NCI-H1436 (cell line): Measurements from ENCODE around the gene AIP.

ENCODE experiments used
- DNase-seq: peaks from one replicate; lab custom pipeline; 2025; lab: John Stamatoyannopoulos, UW

AIP gene

DNA sequence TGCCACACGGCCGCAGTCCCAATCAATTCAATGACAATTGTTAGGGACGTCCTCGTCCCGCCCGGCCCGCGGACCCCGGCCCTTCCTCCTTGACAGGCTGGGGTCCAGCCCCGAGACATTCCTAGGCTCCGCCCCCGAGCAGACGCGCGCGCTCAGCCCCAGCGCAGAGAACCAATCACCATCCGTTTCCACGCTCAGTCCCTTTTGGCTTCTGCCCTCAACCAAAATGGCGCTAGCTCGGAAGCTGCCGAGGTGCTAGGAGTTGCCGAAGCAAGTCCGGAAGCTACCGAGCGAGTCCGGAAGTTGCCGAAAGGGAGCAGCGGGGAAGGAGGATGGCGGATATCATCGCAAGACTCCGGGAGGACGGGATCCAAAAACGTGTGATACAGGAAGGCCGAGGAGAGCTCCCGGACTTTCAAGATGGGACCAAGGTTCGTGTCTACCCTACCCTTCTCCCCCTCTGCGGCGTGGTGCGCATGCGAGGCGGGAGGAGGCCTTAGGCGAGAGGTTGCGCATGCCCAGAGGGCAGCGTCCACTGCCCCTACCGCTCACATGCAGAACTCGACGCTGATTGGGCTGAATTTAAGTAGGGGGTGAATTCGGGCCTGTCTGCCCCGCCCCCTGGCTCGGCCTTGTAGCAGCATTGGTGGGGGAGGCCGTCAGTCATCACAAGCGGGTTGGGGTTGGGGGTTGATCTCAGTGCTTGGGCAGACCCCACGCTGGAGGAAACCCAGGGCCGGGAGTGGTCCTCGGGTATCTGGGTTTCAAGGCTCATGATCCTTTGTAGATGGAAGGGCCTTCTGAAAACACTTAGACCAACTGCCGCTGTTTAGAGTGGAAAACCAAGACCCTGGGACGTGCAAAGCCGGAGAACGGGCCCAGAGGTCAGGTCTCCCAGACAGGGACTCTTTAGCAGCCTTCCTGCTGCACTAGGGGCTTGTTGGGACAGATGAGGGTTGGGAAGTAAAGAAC, at the start of gene AIP:
Gene AIP (plus strand): TSS at position 200 of the 972 bp plus-strand sequence. CDS start 133 bp downstream, at position 333.
- DNase-seq, result peak; percentile 97

DNA sequence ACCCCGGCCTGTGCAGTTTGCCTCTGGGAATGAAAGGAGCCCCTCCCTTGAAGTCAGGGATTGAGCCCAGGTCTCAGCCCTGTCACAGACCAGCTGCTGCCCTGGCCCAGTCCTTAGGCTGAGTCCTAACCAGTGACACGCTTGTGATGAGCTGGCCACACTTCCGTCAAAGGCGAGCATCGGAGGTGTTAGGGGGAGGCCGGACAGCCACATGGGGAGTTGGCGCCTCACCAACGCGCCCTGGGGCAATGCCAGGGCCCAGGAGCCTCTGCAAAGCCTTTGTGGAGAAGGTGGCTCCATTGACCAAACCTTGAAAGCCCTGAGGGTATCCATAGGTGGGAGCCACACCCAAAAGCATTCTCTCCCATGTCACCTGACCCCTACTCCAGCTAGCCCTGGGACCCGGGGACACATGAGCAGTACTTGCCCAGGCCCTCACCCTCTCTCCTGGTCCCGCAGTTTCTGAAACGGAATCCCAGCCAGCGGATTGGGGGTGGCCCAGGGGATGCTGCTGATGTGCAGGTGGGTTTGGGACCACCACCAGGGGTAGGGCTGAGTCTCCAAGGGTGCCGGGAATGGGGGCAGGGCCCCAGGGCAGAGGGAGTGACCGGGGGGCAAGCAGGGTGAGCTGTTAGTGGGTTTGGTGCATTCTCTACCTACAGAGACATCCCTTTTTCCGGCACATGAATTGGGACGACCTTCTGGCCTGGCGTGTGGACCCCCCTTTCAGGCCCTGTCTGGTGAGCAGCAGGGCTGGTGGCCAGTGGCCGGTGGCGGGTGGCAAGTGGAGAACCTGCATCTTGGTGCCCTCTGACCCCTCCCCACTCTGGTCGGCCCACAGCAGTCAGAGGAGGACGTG, 49.1 kb upstream of the AIP start:
- no peak for DNase-seq

DNA sequence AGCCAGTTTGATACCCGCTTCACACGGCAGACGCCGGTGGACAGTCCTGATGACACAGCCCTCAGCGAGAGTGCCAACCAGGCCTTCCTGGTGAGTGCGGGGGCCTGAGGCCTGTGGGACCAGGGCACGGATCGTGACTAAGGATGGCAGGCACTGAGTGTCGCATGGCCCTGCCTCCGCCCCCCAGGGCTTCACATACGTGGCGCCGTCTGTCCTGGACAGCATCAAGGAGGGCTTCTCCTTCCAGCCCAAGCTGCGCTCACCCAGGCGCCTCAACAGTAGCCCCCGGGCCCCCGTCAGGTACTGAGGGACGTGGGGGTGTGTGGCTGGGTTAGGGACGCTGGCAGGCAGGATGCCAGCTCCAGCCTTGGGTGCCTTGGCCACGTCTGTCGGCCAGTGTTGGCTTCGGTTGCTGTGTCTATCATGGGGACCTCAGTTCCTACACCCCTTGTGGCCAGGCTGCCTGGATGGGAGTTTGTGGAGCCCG, 48.4 kb upstream of the AIP start:
- no peak for DNase-seq

DNA sequence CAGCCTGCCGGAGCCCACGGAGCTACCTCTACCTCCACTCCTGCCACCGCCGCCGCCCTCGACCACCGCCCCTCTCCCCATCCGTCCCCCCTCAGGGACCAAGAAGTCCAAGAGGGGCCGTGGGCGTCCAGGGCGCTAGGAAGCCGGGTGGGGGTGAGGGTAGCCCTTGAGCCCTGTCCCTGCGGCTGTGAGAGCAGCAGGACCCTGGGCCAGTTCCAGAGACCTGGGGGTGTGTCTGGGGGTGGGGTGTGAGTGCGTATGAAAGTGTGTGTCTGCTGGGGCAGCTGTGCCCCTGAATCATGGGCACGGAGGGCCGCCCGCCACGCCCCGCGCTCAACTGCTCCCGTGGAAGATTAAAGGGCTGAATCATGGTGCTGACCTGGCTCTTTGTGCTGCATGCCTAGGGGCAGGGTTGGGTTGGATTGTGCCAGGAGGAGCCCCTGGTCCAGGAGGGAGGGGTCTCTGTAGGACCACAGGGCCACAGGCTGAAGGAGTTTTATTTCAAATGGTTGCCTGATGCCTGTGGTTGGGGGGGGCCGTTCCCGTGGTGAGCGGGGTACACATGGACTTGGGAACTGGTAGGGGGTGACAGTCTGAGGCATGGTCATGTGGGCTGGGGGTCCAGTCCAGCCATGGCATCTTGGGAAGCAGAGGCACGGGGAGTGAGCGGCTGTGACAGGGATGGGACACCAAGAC, 47.6 kb upstream of the AIP start:
- DNase-seq, result no peak

DNA sequence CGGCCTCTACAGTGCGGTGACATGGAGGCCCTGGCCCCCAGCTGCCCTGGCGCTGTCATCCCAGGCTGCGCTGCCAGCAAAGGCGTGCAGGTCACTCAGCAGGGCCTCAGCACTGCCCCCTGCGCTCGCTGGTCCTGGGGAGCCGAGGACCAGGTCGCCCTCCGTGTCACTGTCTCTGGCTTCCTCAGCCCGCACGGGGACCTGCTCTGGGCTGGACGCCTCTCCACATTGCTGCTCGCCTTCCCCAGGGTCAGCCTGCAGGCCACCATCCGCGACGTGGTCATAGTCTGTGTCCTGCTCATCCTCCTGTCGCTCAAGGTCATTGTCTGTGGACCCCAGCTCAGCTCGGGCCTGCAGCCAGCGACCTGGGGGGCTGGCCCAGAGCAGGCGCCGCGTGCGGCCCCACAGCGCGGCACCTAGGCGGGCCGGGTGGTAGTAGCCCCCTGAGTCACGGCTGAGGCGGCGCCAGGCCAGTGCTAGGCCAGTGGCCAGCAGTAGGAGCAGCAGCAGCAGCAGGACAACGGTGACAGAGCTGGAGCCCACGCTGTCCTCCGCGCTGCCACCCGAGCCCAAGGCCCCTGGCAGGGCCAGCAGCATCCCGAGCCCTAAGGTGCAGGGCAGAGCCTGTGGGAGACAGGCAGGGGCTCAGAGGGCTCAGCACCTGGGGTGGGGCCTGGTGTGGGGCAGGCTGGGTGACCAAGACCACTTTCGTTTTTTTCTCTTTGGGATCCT, 46.9 kb upstream of the AIP start:
- DNase-seq, result no peak

DNA sequence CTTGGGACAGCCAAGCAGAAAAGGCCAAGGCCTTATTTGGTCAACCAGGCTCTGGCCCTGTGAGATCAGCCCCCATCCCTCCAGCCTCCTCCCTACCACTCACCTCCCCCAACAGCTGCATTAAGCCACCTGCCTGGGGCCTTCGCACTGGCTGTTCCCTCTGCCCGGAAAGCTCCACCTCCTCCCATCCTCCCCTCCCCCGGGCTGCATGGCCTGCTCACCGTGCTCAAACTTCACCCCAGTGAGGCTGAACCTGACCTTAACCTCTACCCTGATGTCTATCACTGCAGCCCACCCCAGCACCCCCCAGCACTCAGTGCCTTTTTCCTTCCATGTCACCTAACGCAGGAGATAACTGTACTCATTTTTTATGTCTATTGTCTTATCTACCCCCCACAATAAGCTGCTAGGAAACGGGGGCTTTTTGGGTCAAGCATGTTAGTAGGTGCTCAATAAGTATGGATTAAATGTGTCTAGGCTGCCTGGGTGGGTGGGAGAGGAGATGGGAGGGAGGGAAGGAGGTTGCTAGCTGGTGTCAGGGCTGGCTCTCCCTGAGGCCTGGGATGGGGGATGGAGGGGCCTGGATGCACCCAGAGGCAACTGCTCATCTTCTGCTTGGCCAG, 46.3 kb upstream of the AIP start:
- no peak for DNase-seq

DNA sequence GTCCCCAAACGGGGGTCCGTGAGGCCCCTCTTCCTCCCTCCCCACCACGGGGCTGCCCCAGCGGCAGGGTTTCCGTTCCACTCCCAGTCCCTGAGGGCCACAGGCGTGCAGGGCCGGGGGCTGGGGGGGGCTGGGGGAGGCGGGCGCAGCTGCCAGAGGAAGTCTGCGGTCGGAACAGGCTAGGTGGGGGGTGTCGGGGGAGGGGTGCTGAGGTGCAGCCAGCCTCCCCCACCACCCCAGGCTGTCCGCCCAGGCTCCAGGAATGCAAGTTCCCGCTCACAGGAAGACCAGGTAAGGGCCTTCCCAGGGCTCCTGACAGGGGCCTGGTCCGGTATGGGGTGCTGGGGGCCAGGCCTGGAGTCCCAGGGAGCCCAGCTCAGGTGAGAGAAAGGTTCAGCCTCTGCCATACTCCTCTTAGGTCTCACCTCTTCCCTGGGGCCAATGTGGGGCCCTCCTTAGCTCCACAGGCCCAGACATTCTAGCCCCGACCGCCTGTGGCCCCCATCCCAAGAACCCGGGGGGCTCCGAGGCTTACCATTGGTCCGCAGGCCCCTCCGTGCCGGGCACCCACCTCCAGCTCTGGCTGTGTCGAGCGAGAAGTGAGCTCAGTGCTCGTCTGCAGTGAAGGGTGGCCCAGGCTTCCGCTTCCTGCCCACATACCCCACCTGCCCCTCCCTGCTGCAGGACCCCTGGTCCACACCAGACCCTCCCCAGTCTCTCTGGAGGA, 45.6 kb upstream of the AIP start, which contains the start of gene PTPRCAP:
Gene PTPRCAP (minus strand): TSS at position 601 of the 727 bp plus-strand sequence. CDS start 63 bp downstream, at position 538.
- no peak for DNase-seq

DNA sequence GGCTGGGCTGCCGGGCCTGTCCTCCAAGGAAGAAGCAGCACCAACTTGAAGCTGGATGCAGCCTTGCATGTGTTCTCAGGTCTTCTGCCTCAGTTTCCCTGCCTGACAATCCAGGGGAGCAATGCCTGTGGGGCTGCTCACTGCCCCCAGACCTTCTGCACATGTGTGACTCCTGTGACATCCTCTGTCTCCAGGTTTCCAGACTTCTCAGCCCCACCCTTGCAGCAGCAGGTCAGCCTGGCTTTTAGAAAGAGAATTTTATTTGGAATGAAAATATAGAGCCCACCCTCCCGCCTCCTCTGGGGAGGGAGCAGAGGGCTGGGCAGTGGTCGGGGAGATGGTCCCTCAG, 45.0 kb upstream of the AIP start:
- no peak for DNase-seq

DNA sequence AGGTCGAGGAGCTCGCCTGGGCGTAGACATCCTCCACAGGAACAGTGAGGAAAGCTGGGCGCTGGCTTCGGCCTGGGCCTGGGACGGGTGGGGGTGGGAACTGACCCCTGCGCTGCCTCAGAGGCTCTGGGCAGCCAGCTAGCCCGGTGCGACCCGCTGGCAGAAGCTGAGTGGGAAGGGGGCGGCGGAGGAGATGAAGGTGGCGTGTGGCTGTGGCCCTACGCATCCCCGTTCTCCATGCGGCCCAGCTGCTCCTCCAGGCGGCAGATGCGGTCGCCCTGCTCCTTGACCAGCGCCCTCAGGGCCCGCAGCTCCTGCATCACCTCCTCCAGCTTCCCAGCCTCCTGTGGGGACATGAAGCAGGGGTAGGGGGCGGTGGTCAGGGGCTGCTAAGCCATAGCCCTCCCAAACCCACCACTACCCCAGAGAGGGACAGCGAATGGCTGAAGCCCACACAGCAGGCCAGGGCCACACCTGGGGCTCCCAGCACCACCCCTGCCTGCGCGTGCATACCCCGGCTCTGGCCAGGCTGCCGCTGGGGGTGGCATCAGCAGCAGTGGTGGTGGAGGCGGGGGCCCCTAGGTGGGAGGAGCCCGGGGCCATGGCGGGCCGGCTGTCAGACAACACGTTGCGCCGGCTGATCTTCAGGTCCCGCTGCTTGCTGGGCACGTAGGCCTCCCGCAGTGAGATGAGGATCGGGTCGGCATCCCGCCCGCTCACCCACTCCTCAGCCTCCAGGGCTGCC, 44.5 kb upstream of the AIP start:
- DNase-seq, result no peak

DNA sequence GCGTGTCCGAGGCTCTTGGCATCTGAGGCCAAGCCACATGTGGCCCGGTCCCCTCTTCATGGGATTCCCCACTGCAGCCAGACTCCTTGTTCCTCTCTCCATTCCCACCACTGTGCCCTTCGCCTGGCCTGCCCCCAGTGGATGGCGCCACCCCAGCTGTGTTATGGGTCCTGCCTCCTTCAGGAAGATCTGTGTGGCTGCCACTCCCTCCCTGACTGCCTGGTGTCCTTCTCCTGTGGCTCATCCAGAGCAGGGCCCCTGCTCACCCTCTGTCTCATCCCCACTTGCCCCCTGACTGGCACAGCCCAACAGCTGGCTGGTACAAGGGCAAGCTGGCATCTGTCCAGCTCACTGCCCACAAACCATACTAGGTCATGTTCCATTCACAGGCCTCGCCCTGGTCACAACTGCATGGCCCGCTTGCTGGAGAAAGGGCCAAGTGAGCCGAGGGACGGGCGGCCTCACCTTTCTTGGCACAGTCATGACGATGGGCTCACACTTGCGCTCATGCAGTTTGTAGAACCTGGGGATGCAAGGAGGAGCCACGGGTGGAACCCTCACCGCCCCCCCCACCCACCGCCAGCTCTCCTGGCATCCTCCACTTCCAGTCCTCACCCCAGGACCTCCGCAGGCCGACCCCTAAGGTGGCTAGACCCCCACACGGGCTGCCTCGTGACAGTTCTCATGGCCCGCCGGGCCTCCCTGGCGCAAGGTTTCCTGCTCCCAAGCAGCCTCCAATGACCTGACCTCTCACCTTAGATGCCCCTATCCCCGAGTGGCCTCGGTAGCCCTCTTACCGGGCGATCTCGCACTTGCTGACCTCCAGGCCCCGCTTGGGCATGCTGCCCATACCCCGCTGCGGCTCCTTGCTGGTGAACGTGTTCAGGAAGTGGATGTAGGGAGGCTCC, 43.3 kb upstream of the AIP start:
- no peak for DNase-seq

DNA sequence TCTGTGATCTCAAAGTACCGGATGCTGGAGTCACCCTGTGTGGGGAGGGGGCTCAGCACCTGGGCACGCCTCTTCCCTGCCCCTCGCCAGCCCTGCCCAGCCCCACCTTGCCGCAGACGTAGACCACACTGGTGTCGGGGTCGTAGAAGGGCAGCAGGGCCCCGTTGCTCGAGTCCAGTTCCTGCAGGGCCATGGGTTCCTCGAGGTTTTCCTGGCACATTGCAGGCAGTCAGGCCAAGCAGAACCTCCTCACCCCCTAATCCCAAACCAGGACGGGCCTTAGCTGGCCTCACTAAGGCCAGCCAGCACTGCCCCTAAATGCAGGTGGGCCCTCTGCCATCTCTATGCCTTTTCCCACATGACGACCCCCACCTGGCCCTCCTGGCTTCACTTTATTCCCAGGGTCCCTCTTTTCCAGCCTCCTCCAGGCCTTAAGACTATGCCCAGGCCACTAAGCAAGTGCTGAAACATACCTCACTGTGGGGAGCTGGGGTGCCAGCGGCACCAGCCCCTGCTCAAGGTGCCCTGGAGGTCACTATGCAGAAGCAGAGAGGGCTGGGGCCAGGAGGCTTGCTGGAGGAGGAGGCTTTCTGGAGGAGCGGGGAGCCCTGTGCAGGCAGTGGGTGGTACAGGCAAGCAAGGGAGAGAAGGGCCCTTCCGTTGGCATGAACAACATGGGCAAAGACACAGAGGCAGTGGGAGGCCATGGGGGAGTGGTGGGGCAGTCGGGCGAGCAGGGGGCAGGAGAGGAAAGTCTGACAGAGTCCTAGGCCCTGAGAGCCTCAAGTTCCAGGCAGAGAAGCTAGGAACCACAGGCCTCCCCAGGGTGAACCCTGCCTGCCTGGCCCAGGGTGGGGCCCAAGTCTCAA, 42.4 kb upstream of the AIP start:
- DNase-seq, result no peak

DNA sequence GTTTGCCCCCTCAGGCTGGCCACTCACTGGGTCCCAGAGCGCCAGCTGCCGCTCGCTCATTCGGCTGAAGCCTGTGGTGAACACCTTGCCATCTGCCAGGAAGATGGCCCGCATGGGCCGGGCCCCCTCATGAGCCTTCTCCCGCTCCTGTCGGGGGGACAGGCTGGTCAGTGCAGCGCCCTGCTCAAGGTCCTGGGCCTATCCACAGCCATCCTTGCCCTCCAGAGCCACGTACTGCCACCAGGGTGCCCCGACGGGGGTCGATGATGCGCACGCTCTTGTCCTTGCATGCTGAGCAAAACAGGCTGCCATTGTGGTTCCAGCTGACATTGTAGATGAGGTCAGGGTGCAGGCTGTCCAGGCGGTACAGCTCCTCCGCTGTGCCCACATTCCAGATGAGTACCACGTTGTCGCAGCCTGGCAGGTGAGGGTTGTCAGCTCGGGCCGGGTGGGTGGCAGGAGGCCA, 41.7 kb upstream of the AIP start:
- DNase-seq, result no peak

DNA sequence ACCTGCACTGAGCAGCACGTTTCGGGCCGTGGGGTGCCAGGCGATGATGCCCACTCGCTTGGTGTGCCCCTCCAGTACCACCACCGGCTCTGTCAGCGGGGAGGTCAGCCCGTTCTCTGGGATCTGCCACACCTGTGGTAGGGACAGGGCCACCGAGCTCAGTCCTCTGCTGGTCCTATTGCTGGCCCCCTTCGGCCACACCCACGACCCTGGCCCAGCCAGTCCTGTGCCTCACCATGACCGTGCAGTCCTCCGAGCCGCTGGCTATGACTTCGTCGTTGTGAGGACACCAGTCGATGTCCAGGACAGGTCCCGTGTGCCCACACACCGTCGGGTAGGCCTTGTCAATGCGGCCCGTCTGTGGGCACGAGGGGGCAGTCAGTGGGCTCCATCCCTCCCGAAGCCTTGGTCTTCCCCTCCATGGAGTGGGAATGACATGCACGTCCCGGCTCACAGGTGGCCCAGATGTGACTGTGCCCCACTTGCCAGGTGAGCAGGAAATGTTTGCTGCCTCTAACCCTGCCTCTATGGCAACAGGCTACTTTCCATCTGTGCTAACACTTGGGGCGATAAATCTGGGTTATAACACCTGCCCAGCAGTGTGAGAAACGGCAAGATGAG, 41.0 kb upstream of the AIP start:
- DNase-seq, result no peak

DNA sequence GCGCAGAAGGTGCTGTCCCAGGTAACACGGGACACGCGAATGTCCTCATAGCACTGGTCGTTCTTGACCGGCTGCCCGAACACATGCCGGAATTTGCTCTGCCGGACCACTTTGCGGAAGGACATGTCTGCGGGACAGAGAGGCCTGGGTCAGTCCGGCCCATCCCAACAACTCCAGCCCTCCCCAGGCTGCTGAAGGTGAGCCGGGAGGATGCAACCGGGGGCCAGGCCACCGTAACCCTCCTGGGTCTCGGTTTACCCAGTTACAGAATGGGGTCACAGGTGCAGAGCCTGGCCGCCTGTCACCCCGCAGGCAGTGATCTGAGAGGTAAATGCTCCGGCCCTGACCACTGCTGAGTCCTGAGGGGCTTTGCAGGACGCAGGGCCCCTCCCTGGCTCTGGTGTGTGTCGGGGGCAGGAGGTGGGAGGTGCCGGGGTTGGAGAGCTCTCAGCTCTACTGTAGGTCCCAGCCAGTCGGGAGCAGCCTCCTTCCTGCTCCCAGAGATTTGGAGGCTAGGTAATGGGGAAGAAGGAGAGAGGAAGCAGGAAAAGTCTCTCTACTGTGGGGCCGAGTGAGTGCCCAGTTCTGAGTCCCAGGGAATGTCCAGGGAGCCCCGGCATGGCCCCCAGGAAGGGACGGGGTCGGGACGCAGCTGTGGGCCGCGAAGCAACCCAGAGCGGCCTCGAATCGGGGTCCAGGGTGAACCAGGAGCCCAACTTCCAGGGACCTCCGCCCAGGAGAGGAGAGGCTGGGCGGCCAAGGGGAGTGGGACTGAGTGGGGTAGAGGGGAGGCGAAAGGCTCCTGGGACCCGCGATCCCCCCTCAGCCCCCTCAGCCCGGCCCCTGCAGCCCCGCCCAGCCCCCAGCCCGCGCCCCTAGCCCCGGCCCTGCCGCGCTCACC, 40.1 kb upstream of the AIP start:
- DNase-seq, result no peak

DNA sequence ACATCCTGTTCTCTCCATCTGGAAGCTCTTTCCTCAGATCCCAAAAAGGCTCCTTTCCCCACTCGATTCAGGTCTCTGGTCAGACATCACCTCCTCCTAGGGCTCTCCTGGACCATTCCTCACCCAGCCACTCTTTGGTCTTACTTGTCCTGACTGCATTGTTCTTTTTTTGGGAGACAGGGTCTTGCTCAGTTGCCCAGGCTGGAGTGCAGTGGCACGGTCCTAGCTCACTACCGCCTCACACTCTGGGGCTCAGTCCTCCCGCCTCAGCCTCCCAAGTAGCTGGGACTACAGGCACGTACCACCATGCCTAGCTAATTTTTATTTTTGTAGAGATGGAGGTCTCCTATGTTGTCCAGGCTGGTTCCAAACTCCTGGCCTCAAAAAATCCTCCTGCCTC, 37.3 kb upstream of the AIP start:
- no peak for DNase-seq

DNA sequence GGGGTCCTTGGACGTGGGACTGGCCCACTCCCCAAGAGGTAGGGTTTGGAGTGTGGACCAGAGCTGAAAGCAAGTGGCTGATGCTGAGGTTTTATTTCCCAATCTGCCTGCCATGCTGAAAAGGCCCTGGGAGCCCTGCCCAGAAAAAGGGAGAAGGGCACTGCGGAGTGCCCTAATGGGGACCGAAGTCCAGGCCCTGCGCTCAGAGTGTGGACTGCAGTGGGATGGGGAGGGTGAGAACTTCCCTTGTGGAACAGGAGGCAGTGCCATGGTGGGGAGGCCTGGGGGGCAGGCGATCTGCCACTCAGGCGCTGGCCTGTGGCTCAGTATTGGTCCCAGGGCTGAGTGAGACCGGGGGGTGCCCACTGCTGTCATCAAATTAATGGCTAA, 34.6 kb upstream of the AIP start:
- no peak for DNase-seq
